ENCODE data around the gene JARID2.

- no peak for TF ChIP-seq CTCF (IDR thresholded peaks at IDR 0.05)
- no peak for TF ChIP-seq REST (IDR thresholded peaks at IDR 0.05; ENCODE audit: insufficient read depth in 1 of 2, low read depth in 2 of 2, low read length in 1 of 2)
- TF ChIP-seq POLR2AphosphoS5 (IDR thresholded peaks at IDR 0.05; ENCODE audit: low read depth, low read length) = no peak
- TF ChIP-seq TCF7L2 (IDR thresholded peaks at IDR 0.05; ENCODE audit: low read depth, low read length) = no peak
- TF ChIP-seq SIN3A (IDR thresholded peaks at IDR 0.05; ENCODE audit: borderline replicate concordance, insufficient read depth, low read depth, low read length) = no peak
Observed at GRCh38 chr6:15364401-15365037, 118.7 kb downstream of the JARID2 start.
